H1 (cell line): Measurements from ENCODE around the gene P2RY14. TPM values are rescaled to one million over a fixed set of nuclear protein-coding genes. Genes with fewer than 3 reads are reported as not detected.
A peak's percentile ranks its signal among the peaks of the same experiment; 100 is the strongest.

Source experiments
- CTCF ChIA-PET: fragments of 300-600 bp; sonication (Branson Sonifier 250); formaldehyde crosslinking; loops from one replicate; lab custom pipeline; 2021; ENCODE audit not compliant: partially characterized antibody; lab: Charles Lee
- POLR2A ChIA-PET: fragments of 300-600 bp; sonication (Branson Sonifier 250); formaldehyde crosslinking; loops from one replicate; lab custom pipeline; 2021; ENCODE audit warnings: inconsistent platforms; ENCODE audit not compliant: partially characterized antibody; lab: Charles Lee
- DNase-seq, 2 experiments: peaks; one replicate each; pipeline versions ENCODE4 v3.0.0 to v3.0.0-alpha.2; 2010 to 2022; ENCODE audit warnings: low spot score in 2 of 2, low read depth in 1 of 2, mixed read lengths in 1 of 2
- FAIRE-seq: peaks from 2 replicates; lab custom pipeline; 2011; peaks lifted over from hg19 to GRCh38; lab: Jason Lieb, UNC
- H2AFZ ChIP-seq: 2 replicates; pipeline ENCODE4 v1.8.1; 2012; ENCODE audit warnings: low read length, inconsistent platforms
- H2AK5ac ChIP-seq: 2 replicates; pipeline ENCODE4 v1.6.1; 2013; ENCODE audit warnings: low read depth, low read length
- H2BK120ac ChIP-seq: replicated peaks from 2 replicates; pipeline ENCODE3; 2013; ENCODE audit warnings: low read depth, low read length, inconsistent platforms
- H2BK12ac ChIP-seq: 2 replicates; pipeline ENCODE4 v1.6.1; 2013; ENCODE audit warnings: low read depth, low read length
- H2BK15ac ChIP-seq: 2 replicates; pipeline ENCODE4 v1.6.1; 2013; ENCODE audit warnings: low read length
- H2BK20ac ChIP-seq: 2 replicates; pipeline ENCODE4 v1.6.1; 2013; ENCODE audit warnings: low read length
- H2BK5ac ChIP-seq: 2 replicates; pipeline ENCODE4 v1.6.1; 2013; ENCODE audit warnings: low read depth, low read length
- H3K14ac ChIP-seq: 2 replicates; pipeline ENCODE4 v1.6.1; 2013; ENCODE audit warnings: inconsistent platforms; ENCODE audit not compliant: insufficient read length
- H3K18ac ChIP-seq: 2 replicates; pipeline ENCODE4 v1.6.1; 2013; ENCODE audit warnings: low read length; ENCODE audit errors: extremely low read depth
- H3K23ac ChIP-seq: 2 replicates; pipeline ENCODE4 v1.6.1; 2013; ENCODE audit warnings: inconsistent platforms; ENCODE audit not compliant: insufficient read length
- H3K23me2 ChIP-seq: 2 replicates; pipeline ENCODE4 v1.6.1; 2013; ENCODE audit warnings: low read depth, low read length
- H3K27ac ChIP-seq: 2 replicates; pipeline ENCODE4 v1.6.1; 2011; ENCODE audit warnings: low read depth, low read length, inconsistent platforms
- H3K27me3 ChIP-seq, 4 experiments: replicated peaks in 1 of 4; 1 replicate in 1 of 4; 2 replicates in 3 of 4; pipeline versions ENCODE4 v1.6.1 to v1.8.1; 2011 to 2013; ENCODE audit warnings: low read length in 3 of 4, mild to moderate bottlenecking in 3 of 4, inconsistent platforms in 2 of 4, mixed read lengths in 2 of 4, moderate library complexity in 1 of 4; ENCODE audit not compliant: control insufficient read depth in 3 of 4, insufficient read depth in 3 of 4; ENCODE audit errors: extremely low read depth in 1 of 4
- H3K36me3 ChIP-seq, 4 experiments: 2 replicates each; pipeline versions ENCODE4 v1.6.1 to v1.8.1; 2011 to 2013; ENCODE audit warnings: mild to moderate bottlenecking in 4 of 4, low read length in 3 of 4, moderate library complexity in 2 of 4, control low read depth in 1 of 4, inconsistent platforms in 1 of 4; ENCODE audit not compliant: insufficient read depth in 4 of 4, control insufficient read depth in 2 of 4
- H3K4ac ChIP-seq: replicated peaks from 2 replicates; pipeline ENCODE3; 2013; ENCODE audit warnings: low read length, low read depth, mixed read lengths, inconsistent platforms; ENCODE audit not compliant: insufficient read length
- H3K4me1 ChIP-seq, 4 experiments: replicated peaks in 1 of 4; 1 replicate in 1 of 4; 2 replicates in 3 of 4; pipeline versions ENCODE4 v1.6.1 to v1.8.1; 2011 to 2013; ENCODE audit warnings: low read length in 3 of 4, inconsistent platforms in 2 of 4, mixed read lengths in 1 of 4; ENCODE audit not compliant: insufficient read depth in 4 of 4, control insufficient read depth in 3 of 4
- H3K4me2 ChIP-seq, 2 experiments: 2 replicates each; pipeline versions ENCODE4 v1.6.1 to v1.8.1; 2011 to 2013; ENCODE audit warnings: low read depth in 2 of 2, low read length in 2 of 2, control low read depth in 1 of 2, inconsistent platforms in 1 of 2, mild to moderate bottlenecking in 1 of 2; ENCODE audit not compliant: insufficient read depth in 1 of 2
- H3K4me3 ChIP-seq, 4 experiments: fragments of 200-600, 300-600 bp in 1 of 4; sonication (generic), shearing (Covaris generic), sonication (Bioruptor Twin) in 1 of 4; 2 replicates each; pipeline versions ENCODE4 v1.5.1 to v1.8.1; 2011 to 2016; ENCODE audit warnings: low read length in 4 of 4, low read depth in 3 of 4, control low read depth in 2 of 4, inconsistent platforms in 2 of 4, mild to moderate bottlenecking in 2 of 4, mixed read lengths in 1 of 4, moderate library complexity in 1 of 4; ENCODE audit not compliant: insufficient read depth in 2 of 4; ENCODE audit errors: extremely low read depth in 1 of 4
- H3K56ac ChIP-seq: replicated peaks from 2 replicates; pipeline ENCODE3; 2013; ENCODE audit warnings: low read depth, mild to moderate bottlenecking, mixed read lengths, low read length, inconsistent platforms; ENCODE audit not compliant: insufficient read length
- H3K79me1 ChIP-seq: 2 replicates; pipeline ENCODE4 v1.6.1; 2013; ENCODE audit warnings: low read depth, low read length, control low read depth
- H3K79me2 ChIP-seq, 2 experiments: 2 replicates each; pipeline versions ENCODE4 v1.6.1 to v1.8.1; 2012 to 2013; ENCODE audit warnings: low read length in 2 of 2, mild to moderate bottlenecking in 2 of 2, inconsistent platforms in 1 of 2; ENCODE audit not compliant: insufficient read depth in 2 of 2, control insufficient read depth in 1 of 2
- H3K9ac ChIP-seq, 4 experiments: replicated peaks in 1 of 4; 1 replicate in 1 of 4; 2 replicates in 3 of 4; pipeline versions ENCODE4 v1.6.1 to v1.8.1; 2011 to 2013; ENCODE audit warnings: low read depth in 3 of 4, low read length in 3 of 4, control low read depth in 2 of 4, mild to moderate bottlenecking in 2 of 4, moderate library complexity in 2 of 4, inconsistent platforms in 1 of 4; ENCODE audit errors: extremely low read depth in 1 of 4
- H3K9me3 ChIP-seq, 2 experiments: 2 replicates each; pipeline versions ENCODE4 v1.6.1 to v1.8.1; 2012 to 2013; ENCODE audit warnings: mild to moderate bottlenecking in 2 of 2, moderate library complexity in 2 of 2, control low read depth in 1 of 2, inconsistent platforms in 1 of 2, low read depth in 1 of 2, low read length in 1 of 2, mixed read lengths in 1 of 2; ENCODE audit not compliant: insufficient read depth in 2 of 2
- H4K20me1 ChIP-seq, 2 experiments: replicated peaks in 1 of 2; 2 replicates each; pipeline versions ENCODE3 to v1.8.1; 2011 to 2013; ENCODE audit warnings: inconsistent platforms in 2 of 2, low read length in 2 of 2, mild to moderate bottlenecking in 1 of 2; ENCODE audit not compliant: insufficient read depth in 2 of 2, control insufficient read depth in 1 of 2
- H4K5ac ChIP-seq: 2 replicates; pipeline ENCODE4 v1.6.1; 2013; ENCODE audit warnings: low read length, low read depth, mixed read lengths, inconsistent platforms; ENCODE audit not compliant: insufficient read length
- H4K8ac ChIP-seq: 2 replicates; pipeline ENCODE4 v1.8.0; 2013; ENCODE audit warnings: mild to moderate bottlenecking, moderate library complexity, low read length, inconsistent platforms; ENCODE audit not compliant: insufficient read depth; ENCODE audit errors: extremely low read depth
- H4K91ac ChIP-seq: replicated peaks from 2 replicates; pipeline ENCODE3; 2013; ENCODE audit warnings: low read length, mixed read lengths, inconsistent platforms; ENCODE audit not compliant: insufficient read length
- BRCA1 ChIP-seq: IDR thresholded peaks from 2 replicates; pipeline ENCODE4 v1.6.1; 2012; ENCODE audit warnings: low read depth, low read length, improper control_type of control experiment
- CTCF ChIP-seq, 3 experiments: IDR thresholded peaks; 1 replicate in 2 of 3; 2 replicates in 1 of 3; pipeline versions ENCODE4 v1.5.1 to v1.6.1; 2011; ENCODE audit warnings: low read length in 3 of 3, mild to moderate bottlenecking in 3 of 3, inconsistent platforms in 2 of 3, low read depth in 1 of 3, moderate library complexity in 1 of 3; ENCODE audit not compliant: insufficient read depth in 1 of 3; ENCODE audit errors: control extremely low read depth in 1 of 3
- EZH2 ChIP-seq: fragments of 200-600 bp; sonication (generic); IDR thresholded peaks from 2 replicates; pipeline ENCODE4 v1.7.1; 2012; ENCODE audit warnings: low read depth, mild to moderate bottlenecking, moderate library complexity, low read length, inconsistent platforms; ENCODE audit not compliant: severe bottlenecking
- RAD21 ChIP-seq, 2 experiments: IDR thresholded peaks in 1 of 2; conservative IDR thresholded peaks in 1 of 2; 2 replicates each; pipeline ENCODE4 v1.6.1; 2011; ENCODE audit warnings: low read depth in 2 of 2, low read length in 2 of 2, improper control_type of control experiment in 1 of 2, inconsistent platforms in 1 of 2, mild to moderate bottlenecking in 1 of 2, moderate library complexity in 1 of 2
- SP1 ChIP-seq: IDR thresholded peaks from 2 replicates; pipeline ENCODE4 v1.6.1; 2011; ENCODE audit warnings: low read depth, low read length
- TAF7 ChIP-seq: optimal IDR thresholded peaks from 2 replicates; pipeline ENCODE3; 2011; ENCODE audit warnings: low read depth, mild to moderate bottlenecking, inconsistent platforms, low read length, moderate library complexity, borderline replicate concordance
- WGBS, 2 experiments: shearing (Covaris generic) in 1 of 2; methylation state at CpG; one replicate each; pipeline versions ENCODE4 v1.1.6 to v1.1.7; 2013 to 2015; ENCODE audit warnings: low lambda C conversion rate in 2 of 2, mixed read lengths in 2 of 2, inconsistent platforms in 1 of 2, low coverage in 1 of 2, missing lambda C conversion rate in 1 of 2; ENCODE audit not compliant: insufficient replicate concordance in 2 of 2, insufficient coverage in 1 of 2, insufficient read length in 1 of 2; ENCODE audit errors: extremely low coverage in 1 of 2, missing lambda C conversion rate in 1 of 2; 5-methylcytosine and 5-hydroxymethylcytosine counted together
- polyA plus RNA-seq, 7 experiments: library from polyadenylated mRNA; depleted of rRNA in 3 of 7; stranded (reverse) in 5 of 7; unstranded in 2 of 7; fragments of >200 nt in 5 of 7; fragments of 200-250 nt in 2 of 7; gene quantifications; 1 replicate in 5 of 7; 2 replicates in 1 of 7; 4 replicates in 1 of 7; pipeline versions ENCODE4 v1.2.1 to v1.2.3, GENCODE V29; 2011 to 2013; ENCODE audit warnings: missing spikeins in 2 of 7, mixed read lengths in 2 of 7
- total RNA-seq: library from RNA; stranded (reverse); fragmentation: NEBNext Ultra II Directional; extraction: Animal tissue kit (Norgen Biotek cat#: 25700); gene quantifications from 2 replicates; pipeline ENCODE4 v1.2.1, GENCODE V29; 2021

P2RY14 gene
- total and polyA plus RNA-seq, 2 of the 8 experiments (the other 6 are each of a cell fraction or from before 2014, with no cell fraction given): not detected

DNA sequence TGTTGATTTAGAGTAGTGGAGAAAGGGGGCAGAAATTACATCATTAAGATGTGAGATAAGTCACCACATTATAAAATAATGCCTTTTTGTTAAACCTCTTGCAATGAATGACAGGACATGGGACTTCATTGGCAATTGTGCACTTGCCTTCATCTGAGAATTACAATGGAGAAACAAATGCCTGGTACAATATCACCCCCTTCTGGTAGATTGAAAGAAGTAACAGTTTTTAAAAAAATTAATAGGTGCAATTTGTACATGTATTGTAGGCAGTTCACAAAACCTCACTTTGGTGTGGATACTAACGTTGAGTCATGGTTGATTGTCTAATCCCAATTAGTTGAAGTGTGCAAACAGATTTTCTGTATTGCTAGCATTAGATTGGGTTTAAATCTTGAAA, 4.6 kb upstream of the P2RY14 start:
- H3K27ac ChIP-seq: no peak overlapping the region
- no peak overlapping the region for H2AK5ac ChIP-seq
- no peaks in the 10 kb centered on the region for H3K36me3 ChIP-seq
- no peak overlapping the region for H2BK120ac ChIP-seq
- no peaks in the 10 kb centered on the region for H3K9me3 ChIP-seq
- no peak overlapping the region for H3K4ac ChIP-seq
- H2BK20ac ChIP-seq: no peak overlapping the region
- H3K23ac ChIP-seq: no peak overlapping the region
- H2BK12ac ChIP-seq: no peak overlapping the region
- peak; percentile 80 for FAIRE-seq
- H3K14ac ChIP-seq: no peak overlapping the region
- H4K5ac ChIP-seq: no peak overlapping the region
- H3K9ac ChIP-seq: no peak overlapping the region
- CTCF ChIA-PET: interaction anchor here (0.7 to 9.3 kb wide), 18 partner anchors 9 to 636 kb away, joined by 3 to 155 read pairs (median 4); partner anchors contain the start of gene GPR171
- H3K4me2 ChIP-seq: no peak overlapping the region
- no peaks in the 10 kb centered on the region for H3K23me2 ChIP-seq
- H3K56ac ChIP-seq: no peak overlapping the region
- DNase-seq: no peak
- peaks cover 0 to 1% of the 10 kb centered on the region in 2 experiments for H4K20me1 ChIP-seq
- H2BK5ac ChIP-seq: no peak overlapping the region
- no peak for TF ChIP-seq BRCA1
- no peak for TF ChIP-seq SP1
- peak in 2 of 3 experiments; percentile 53 to 57; a peak in 2 of 4 replicates for TF ChIP-seq CTCF (IDR thresholded peaks at IDR 0.05; ENCODE audit: control extremely low read depth in 1 of 3, insufficient read depth in 1 of 3, low read depth in 1 of 3, low read length in 3 of 3)
- TF ChIP-seq TAF7: no peak
- peak; percentile 79 for TF ChIP-seq RAD21 (IDR thresholded peaks at IDR 0.05 in 1 of 2, conservative IDR thresholded peaks at IDR 0.05 in 1 of 2; ENCODE audit: low read depth in 2 of 2, low read length in 2 of 2)
- no peak for TF ChIP-seq EZH2
- no peaks in the 10 kb centered on the region for H3K79me2 ChIP-seq
- no peak overlapping the region for H3K18ac ChIP-seq
- no peak overlapping the region for H4K91ac ChIP-seq
- no peaks in the 10 kb centered on the region for H3K27me3 ChIP-seq
- no peak overlapping the region for H3K4me3 ChIP-seq
- H3K79me1 ChIP-seq: no peaks in the 10 kb centered on the region
- WGBS, 2 experiments: 40% methylated on average over 1 of the region's 1 CpG; no CpG with 5 or more reads in 1 of the 2 experiments
- H4K8ac ChIP-seq: no peak overlapping the region
- H2BK15ac ChIP-seq: no peak overlapping the region
- POLR2A ChIA-PET: no interaction called here
- no peak overlapping the region for H2AFZ ChIP-seq
- H3K4me1 ChIP-seq: no peaks in the 10 kb centered on the region; a peak in 1 of 7 replicates
